ENCODE data around the gene CAVIN2. TPM values are rescaled to one million over a fixed set of nuclear protein-coding genes. Genes with fewer than 3 reads are reported as not detected.

Gene CAVIN2
- polyA plus RNA-seq: 0.55 TPM in 1 of 2 replicates, not detected in the other

GRCh38 chr2:191846515-191847476 lies at the start of gene CAVIN2:
TSS of gene CAVIN2 (minus strand) at chr2:191847088. CDS start at chr2:191846925, 163 bp downstream.

Other genes with a start within 250 kb of the CAVIN2 start
- 19.3 and 19.6 TPM in 2 replicates for gene NABP1, start 169.0 kb downstream of the CAVIN2 start, polyA plus RNA-seq

Data from Purkinje cell (primary cell).